CD8-positive, alpha-beta memory T cell (primary cell): ENCODE results near the gene CCL8. TPM values are rescaled to one million over a fixed set of nuclear protein-coding genes. Genes with fewer than 3 reads are reported as not detected.

ENCODE experiments used
- CTCF ChIA-PET: fragments of 350-600 bp; sonication (Branson Sonifier 250); formaldehyde crosslinking; loops from one replicate; lab custom pipeline; 2021; ENCODE audit warnings: antibody characterized with exemption; lab: Charles Lee
- POLR2A ChIA-PET: fragments of 350-600 bp; sonication (Branson Sonifier 250); formaldehyde crosslinking; loops from one replicate; lab custom pipeline; 2021; ENCODE audit warnings: antibody characterized with exemption; lab: Charles Lee
- DNase-seq, 5 donors: peaks; one replicate each; pipeline versions ENCODE4 v3.0.0 to v3.0.0-alpha.2; 2020 to 2022; ENCODE audit warnings: mixed read lengths in 1 of 5
- H3K27ac ChIP-seq: one replicate; pipeline ENCODE4 v1.7.0; 2013; ENCODE audit warnings: low read depth, mild to moderate bottlenecking, low read length, moderate library complexity
- H3K27me3 ChIP-seq: 2 replicates; pipeline ENCODE4 v1.7.0; 2013; ENCODE audit warnings: low read length, mild to moderate bottlenecking; ENCODE audit not compliant: insufficient read depth, poor library complexity, severe bottlenecking
- H3K36me3 ChIP-seq: 2 replicates; pipeline ENCODE4 v1.7.0; 2013; ENCODE audit warnings: mild to moderate bottlenecking, low read length, moderate library complexity; ENCODE audit not compliant: insufficient read depth
- H3K4me1 ChIP-seq: 2 replicates; pipeline ENCODE4 v1.7.0; 2013; ENCODE audit warnings: mild to moderate bottlenecking, low read length, moderate library complexity; ENCODE audit not compliant: insufficient read depth
- H3K4me3 ChIP-seq: 2 replicates; pipeline ENCODE4 v1.7.0; 2013; ENCODE audit warnings: mild to moderate bottlenecking, low read length
- H3K9me3 ChIP-seq: 2 replicates; pipeline ENCODE4 v1.7.0; 2013; ENCODE audit warnings: mild to moderate bottlenecking, low read length
- H3K27ac Mint-ChIP-seq, 8 donors: one replicate each; pipeline ENCODE4 v1.8.0; 2020 to 2021; ENCODE audit warnings: mixed read lengths in 8 of 8, mild to moderate bottlenecking in 6 of 8, inconsistent platforms in 3 of 8, moderate library complexity in 3 of 8
- H3K27me3 Mint-ChIP-seq, 2 donors: one replicate each; pipeline ENCODE4 v1.8.0; 2020 to 2021; ENCODE audit warnings: mixed read lengths in 2 of 2, mild to moderate bottlenecking in 1 of 2, moderate library complexity in 1 of 2
- H3K36me3 Mint-ChIP-seq, 3 donors: one replicate each; pipeline ENCODE4 v1.8.0; 2020 to 2021; ENCODE audit warnings: mixed read lengths in 3 of 3, inconsistent platforms in 1 of 3, mild to moderate bottlenecking in 1 of 3
- H3K4me1 Mint-ChIP-seq, 3 donors: one replicate each; pipeline ENCODE4 v1.8.0; 2020 to 2021; ENCODE audit warnings: mixed read lengths in 3 of 3, inconsistent platforms in 1 of 3, mild to moderate bottlenecking in 1 of 3
- H3K4me3 Mint-ChIP-seq, 7 donors: one replicate each; pipeline ENCODE4 v1.8.0; 2020 to 2021; ENCODE audit warnings: mixed read lengths in 7 of 7, mild to moderate bottlenecking in 6 of 7, moderate library complexity in 4 of 7, inconsistent platforms in 2 of 7
- H3K9me3 Mint-ChIP-seq, 5 donors: one replicate each; pipeline ENCODE4 v1.8.0; 2020 to 2022; ENCODE audit warnings: mixed read lengths in 5 of 5, mild to moderate bottlenecking in 3 of 5, moderate library complexity in 2 of 5, inconsistent platforms in 1 of 5
- polyA plus RNA-seq: library from polyadenylated mRNA; unstranded; fragments of 300-500 nt; fragmentation: Illumina TruSeq; gene quantifications from one replicate; pipeline ENCODE4 v1.2.3, GENCODE V29; 2021
- total RNA-seq, 2 experiments: library from RNA; stranded (reverse); gene quantifications; one replicate each; pipeline ENCODE4 v1.2.3, GENCODE V29; 2021

Gene CCL8
- total and polyA plus RNA-seq, 3 experiments from 2014 or later, result not detected

DNA sequence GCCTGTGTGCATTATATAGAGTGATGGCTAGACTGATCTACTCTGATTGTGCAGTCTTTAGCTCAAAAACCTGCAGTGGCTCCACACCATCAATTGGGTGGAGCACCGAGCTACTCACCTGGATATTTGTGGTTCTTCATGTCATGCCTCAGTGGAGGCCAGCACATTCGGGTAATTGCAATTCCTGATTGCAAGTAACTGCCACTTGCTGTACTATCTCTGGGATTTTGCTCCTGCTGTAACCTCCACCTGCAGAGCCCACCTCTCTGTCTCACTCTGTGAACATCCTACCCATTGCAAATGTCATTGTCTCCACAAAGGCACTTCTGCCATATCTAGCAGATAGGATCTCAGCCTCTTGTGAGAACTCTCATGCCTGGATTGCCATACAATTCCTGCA lies 45.5 kb downstream of the CCL8 start:
- Mint-ChIP-seq H3K4me1 (peaks cover 5 to 7% (median 6%) of the 10 kb centered on the region in 3 donors), H3K4me3 (no peak overlapping the region), H3K9me3 (no peaks in the 10 kb centered on the region), H3K36me3 (no peaks in the 10 kb centered on the region), H3K27ac (no peak overlapping the region), H3K27me3 (peaks cover 6 to 44% of the 10 kb centered on the region in 2 donors)
- Histone ChIP-seq H3K27ac (no peak overlapping the region), H3K4me3 (no peak overlapping the region), H3K36me3 (no peaks in the 10 kb centered on the region), H3K9me3 (no peaks in the 10 kb centered on the region), H3K27me3 (no peaks in the 10 kb centered on the region), H3K4me1 (no peaks in the 10 kb centered on the region)
- ChIA-PET CTCF (no interaction called here), POLR2A (no interaction called here)
- no peak for DNase-seq

DNA sequence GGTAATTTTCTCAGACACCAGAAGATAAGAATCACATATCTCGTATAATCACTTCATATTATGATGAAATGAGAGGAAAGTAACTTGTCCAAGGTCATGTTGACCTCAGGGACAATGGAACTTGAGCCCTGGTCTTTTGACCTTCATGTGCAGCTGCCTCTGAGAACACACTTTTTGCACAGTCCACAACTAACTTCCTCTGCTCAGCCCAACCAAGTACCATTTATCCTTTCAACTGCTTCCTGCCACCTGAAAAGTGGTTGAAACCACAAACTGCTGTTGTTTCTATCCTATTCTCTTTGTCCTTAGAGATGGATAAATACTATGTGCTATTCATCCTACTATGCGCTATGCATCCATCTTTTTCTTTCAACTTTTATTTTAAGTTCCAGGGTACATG lies 46.1 kb downstream of the CCL8 start:
- no peaks in the 10 kb centered on the region for H3K27me3 ChIP-seq
- H3K4me3 ChIP-seq, result no peak overlapping the region
- Mint-ChIP-seq H3K4me3 (no peak overlapping the region), H3K27ac (no peak overlapping the region), H3K36me3 (no peaks in the 10 kb centered on the region), H3K4me1 (peaks cover 5 to 7% (median 6%) of the 10 kb centered on the region in 3 donors), H3K9me3 (no peaks in the 10 kb centered on the region), H3K27me3 (peaks cover 6 to 43% of the 10 kb centered on the region in 2 donors)
- ChIA-PET POLR2A (no interaction called here), CTCF (no interaction called here)
- no peaks in the 10 kb centered on the region for H3K9me3 ChIP-seq
- no peak overlapping the region for H3K27ac ChIP-seq
- DNase-seq, result no peak
- no peaks in the 10 kb centered on the region for H3K4me1 ChIP-seq
- H3K36me3 ChIP-seq, result no peaks in the 10 kb centered on the region

DNA sequence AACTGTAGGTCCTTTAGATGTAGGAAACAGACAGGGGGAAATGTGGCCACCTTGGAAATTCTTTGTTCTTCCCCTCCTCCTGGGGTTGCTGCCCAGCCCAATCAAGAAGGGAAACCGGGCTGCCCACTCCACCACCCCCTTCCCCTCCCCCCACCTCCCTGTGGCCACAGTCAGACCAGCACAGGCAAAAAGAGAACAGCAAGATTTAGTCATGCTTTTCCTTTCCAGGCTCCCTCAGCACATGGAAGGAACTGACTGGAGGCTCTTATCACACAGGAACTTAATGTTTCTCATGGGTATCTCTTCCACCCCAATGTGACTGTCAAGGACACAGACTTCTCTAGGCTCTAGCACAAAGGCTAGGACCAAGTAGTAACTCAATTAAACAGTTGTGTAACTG lies 46.8 kb downstream of the CCL8 start:
- Histone ChIP-seq H3K9me3 (no peaks in the 10 kb centered on the region), H3K27ac (no peak overlapping the region), H3K4me1 (no peaks in the 10 kb centered on the region), H3K36me3 (no peaks in the 10 kb centered on the region), H3K27me3 (no peaks in the 10 kb centered on the region), H3K4me3 (no peak overlapping the region)
- no peak overlapping the region for H3K27ac Mint-ChIP-seq
- ChIA-PET CTCF (no interaction called here), POLR2A (no interaction called here)
- H3K9me3 Mint-ChIP-seq, result no peaks in the 10 kb centered on the region
- H3K4me1 Mint-ChIP-seq, result peaks cover 5 to 7% (median 6%) of the 10 kb centered on the region in 3 donors
- peaks cover 6 to 41% of the 10 kb centered on the region in 2 donors for H3K27me3 Mint-ChIP-seq
- no peak overlapping the region for H3K4me3 Mint-ChIP-seq
- no peak for DNase-seq
- no peaks in the 10 kb centered on the region for H3K36me3 Mint-ChIP-seq

DNA sequence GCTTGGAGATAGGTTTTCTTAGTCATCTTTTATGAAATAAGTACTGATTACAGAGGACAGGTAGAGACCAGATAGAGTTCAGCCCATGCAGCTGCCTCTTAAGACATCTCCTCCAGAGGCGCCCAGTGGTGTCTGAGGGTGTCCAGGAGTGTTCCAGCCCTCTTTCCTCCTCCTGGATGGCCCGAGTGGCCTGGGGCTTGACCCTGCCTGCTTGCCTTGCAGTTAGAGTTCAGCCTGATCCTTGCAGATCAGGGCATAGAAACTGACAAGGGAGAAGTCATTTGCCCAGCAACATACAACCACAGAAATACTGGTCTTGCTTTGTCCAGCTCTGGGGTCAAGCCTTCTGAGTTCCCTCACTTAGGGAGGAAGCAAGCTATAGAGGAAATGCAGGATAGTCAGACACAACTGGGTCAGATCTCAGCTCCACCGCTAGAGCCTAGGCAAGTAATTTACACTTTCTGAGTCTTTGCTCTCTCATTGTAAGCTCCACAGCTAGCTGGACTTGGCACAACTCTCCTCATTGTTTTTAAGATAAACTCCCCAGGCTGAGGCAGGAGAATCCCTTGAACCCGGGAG lies 47.4 kb downstream of the CCL8 start:
- no peak for DNase-seq
- Mint-ChIP-seq H3K27me3 (peaks cover 6 to 37% of the 10 kb centered on the region in 2 donors), H3K9me3 (no peaks in the 10 kb centered on the region), H3K27ac (no peak overlapping the region), H3K4me1 (peaks cover 5 to 7% (median 6%) of the 10 kb centered on the region in 3 donors), H3K4me3 (no peak overlapping the region), H3K36me3 (no peaks in the 10 kb centered on the region)
- Histone ChIP-seq H3K27ac (no peak overlapping the region), H3K9me3 (no peaks in the 10 kb centered on the region), H3K36me3 (no peaks in the 10 kb centered on the region), H3K4me1 (no peaks in the 10 kb centered on the region), H3K4me3 (no peak overlapping the region), H3K27me3 (no peaks in the 10 kb centered on the region)
- POLR2A ChIA-PET, result no interaction called here
- CTCF ChIA-PET, result no interaction called here

DNA sequence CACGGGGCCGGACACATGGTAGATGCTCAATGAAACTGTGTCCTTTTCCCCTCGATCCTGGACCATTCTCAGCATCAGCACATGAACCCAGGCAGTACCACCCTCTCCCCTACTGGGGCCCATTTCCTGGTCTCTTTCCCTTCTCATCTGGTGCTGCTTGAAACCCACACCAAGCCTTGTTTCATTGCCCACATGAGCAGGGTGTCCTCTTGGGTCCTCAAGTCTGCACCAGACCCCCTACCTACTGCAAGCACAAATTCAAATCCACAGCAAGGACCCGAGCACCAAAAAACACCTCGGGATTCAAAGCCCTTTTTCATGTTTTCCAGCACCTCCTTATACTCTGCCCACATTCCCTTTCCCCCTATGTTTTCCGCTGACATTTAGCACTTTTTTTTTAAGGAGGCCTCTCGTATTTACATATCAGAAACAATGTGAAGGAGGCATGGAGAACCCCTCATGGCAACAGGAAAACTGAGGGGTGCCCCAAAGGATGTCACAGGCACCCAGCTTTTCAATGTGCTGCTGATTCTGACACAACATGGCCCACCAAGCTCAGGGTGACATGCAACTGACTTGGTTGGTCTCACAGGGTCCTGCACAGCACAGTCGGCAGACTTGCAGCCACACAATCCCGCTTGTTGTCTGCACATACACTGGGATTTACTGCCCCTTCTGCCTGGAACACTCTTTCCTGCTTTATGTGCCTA lies 48.4 kb downstream of the CCL8 start:
- H3K27ac Mint-ChIP-seq, result no peak overlapping the region
- no peaks in the 10 kb centered on the region for H3K9me3 Mint-ChIP-seq
- DNase-seq, result no peak
- H3K36me3 Mint-ChIP-seq, result no peaks in the 10 kb centered on the region
- no peaks in the 10 kb centered on the region for H3K4me1 ChIP-seq
- no peaks in the 10 kb centered on the region for H3K36me3 ChIP-seq
- peaks cover 5 to 7% (median 6%) of the 10 kb centered on the region in 3 donors for H3K4me1 Mint-ChIP-seq
- CTCF ChIA-PET, result no interaction called here
- no peak overlapping the region for H3K4me3 Mint-ChIP-seq
- no peak overlapping the region for H3K27ac ChIP-seq
- no peak overlapping the region for H3K4me3 ChIP-seq
- H3K27me3 Mint-ChIP-seq, result peaks cover 6 to 31% of the 10 kb centered on the region in 2 donors
- POLR2A ChIA-PET, result no interaction called here
- no peaks in the 10 kb centered on the region for H3K9me3 ChIP-seq
- no peaks in the 10 kb centered on the region for H3K27me3 ChIP-seq

DNA sequence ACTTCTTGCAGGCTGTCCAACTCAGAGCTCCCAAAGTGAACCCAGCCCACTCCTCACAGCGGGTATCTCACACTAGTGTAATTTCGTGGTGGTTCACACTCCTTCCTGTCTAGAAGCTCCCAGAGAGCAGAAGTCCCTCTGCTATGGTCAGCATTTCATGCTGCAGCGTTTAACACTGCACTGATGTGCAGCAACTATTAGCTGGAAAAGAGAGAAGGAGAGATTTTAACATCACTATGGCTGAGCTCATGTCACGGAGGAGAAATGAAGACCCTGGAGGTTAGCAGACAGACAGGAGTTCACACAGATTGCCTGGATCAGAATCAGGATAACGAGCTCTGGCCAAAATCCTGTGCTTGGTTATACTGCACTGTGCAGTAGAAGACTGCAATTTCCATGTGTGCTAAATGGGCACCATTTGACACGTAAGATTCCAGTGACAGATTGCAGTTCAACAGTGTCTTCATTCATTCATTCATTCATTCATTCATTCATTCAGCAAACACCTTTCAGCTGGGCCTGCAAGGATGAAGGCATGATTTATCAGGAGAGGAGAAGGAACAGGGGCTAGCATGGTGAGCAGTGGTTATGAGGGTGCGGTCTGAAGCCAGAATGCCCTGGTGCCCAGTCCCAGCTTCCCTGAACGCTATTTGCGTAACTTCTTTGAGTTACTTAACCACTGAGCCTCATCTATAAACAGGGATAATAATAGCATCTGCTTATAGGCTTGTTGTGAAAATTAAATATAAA lies 49.1 kb downstream of the CCL8 start:
- Mint-ChIP-seq H3K9me3 (no peaks in the 10 kb centered on the region), H3K4me3 (no peak overlapping the region), H3K27ac (no peak overlapping the region), H3K4me1 (peaks cover 5 to 7% (median 6%) of the 10 kb centered on the region in 3 donors), H3K36me3 (no peaks in the 10 kb centered on the region), H3K27me3 (peaks cover 4 to 25% of the 10 kb centered on the region in 2 donors)
- ChIA-PET POLR2A (no interaction called here), CTCF (no interaction called here)
- H3K9me3 ChIP-seq, result no peaks in the 10 kb centered on the region
- H3K27ac ChIP-seq, result no peak overlapping the region
- DNase-seq, result no peak
- no peak overlapping the region for H3K4me3 ChIP-seq
- no peaks in the 10 kb centered on the region for H3K36me3 ChIP-seq
- no peaks in the 10 kb centered on the region for H3K4me1 ChIP-seq
- H3K27me3 ChIP-seq, result no peaks in the 10 kb centered on the region

DNA sequence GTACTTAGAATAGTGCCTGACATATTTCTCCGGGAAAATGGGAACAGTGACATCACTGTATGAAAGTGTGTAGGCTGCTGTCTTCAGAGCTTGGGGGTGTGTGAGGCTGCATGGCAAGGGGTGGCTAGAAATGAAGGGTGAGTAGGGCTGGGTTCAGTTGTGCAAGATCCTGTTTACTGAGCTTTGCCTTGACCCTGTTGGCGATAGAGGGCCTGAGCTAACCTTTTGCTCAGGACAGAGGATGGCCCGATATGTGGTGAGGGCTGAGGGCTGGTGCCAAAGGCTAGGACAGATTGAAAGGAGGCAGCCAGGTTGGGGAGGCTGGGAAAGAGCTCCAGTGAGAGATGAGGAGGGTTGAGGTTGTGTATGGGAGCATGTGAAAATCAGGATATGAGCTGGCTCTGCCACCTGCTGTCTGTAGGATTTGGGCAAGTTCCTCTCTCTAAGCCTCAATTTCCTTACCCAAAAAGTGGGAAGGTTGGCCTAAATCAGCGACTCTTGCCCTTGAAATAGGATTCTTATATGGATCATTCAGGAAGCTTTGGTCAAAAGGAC lies 49.8 kb downstream of the CCL8 start:
- no peaks in the 10 kb centered on the region for H3K4me1 ChIP-seq
- H3K9me3 ChIP-seq, result no peaks in the 10 kb centered on the region
- POLR2A ChIA-PET, result no interaction called here
- H3K36me3 ChIP-seq, result no peaks in the 10 kb centered on the region
- H3K27me3 ChIP-seq, result no peaks in the 10 kb centered on the region
- Mint-ChIP-seq H3K9me3 (no peaks in the 10 kb centered on the region), H3K4me3 (no peak overlapping the region), H3K27ac (no peak overlapping the region), H3K4me1 (peaks cover 5 to 7% (median 6%) of the 10 kb centered on the region in 3 donors), H3K36me3 (no peaks in the 10 kb centered on the region), H3K27me3 (peaks cover 4 to 20% of the 10 kb centered on the region in 2 donors)
- DNase-seq, result no peak
- CTCF ChIA-PET, result no interaction called here
- H3K4me3 ChIP-seq, result no peak overlapping the region
- no peak overlapping the region for H3K27ac ChIP-seq

DNA sequence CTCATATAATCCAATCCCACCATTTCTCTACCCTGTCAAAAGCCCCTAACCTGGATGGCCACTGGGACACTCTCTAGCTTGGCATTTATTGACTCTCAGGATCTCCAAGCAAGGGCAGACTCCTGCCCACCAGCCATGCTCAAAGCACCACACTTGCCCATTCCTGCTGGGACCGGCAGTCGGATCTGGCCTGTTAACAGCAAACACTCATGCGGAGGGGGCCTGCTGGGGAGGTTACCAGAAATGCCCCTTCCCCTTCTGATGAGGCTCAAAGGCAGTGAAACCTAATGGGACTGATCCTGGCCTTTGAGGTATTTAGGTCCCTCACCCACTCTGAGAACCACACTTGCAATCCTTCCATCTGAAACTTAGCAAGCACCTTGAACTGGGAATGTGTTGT lies 50.3 kb downstream of the CCL8 start:
- Mint-ChIP-seq H3K4me1 (peaks cover 5 to 7% (median 6%) of the 10 kb centered on the region in 3 donors), H3K27me3 (peaks cover 4 to 16% of the 10 kb centered on the region in 2 donors), H3K27ac (no peak overlapping the region), H3K9me3 (no peaks in the 10 kb centered on the region), H3K4me3 (no peak overlapping the region), H3K36me3 (no peaks in the 10 kb centered on the region)
- no peak overlapping the region for H3K4me3 ChIP-seq
- H3K4me1 ChIP-seq, result no peaks in the 10 kb centered on the region
- no peaks in the 10 kb centered on the region for H3K27me3 ChIP-seq
- H3K36me3 ChIP-seq, result no peaks in the 10 kb centered on the region
- CTCF ChIA-PET, result no interaction called here
- H3K27ac ChIP-seq, result no peak overlapping the region
- DNase-seq, result no peak
- POLR2A ChIA-PET, result no interaction called here
- no peaks in the 10 kb centered on the region for H3K9me3 ChIP-seq
